Prostate gland (tissue), 2 donors: ENCODE data around the gene POLL. TPM values are rescaled to one million over a fixed set of nuclear protein-coding genes. Genes with fewer than 3 reads are reported as not detected.
"Not testable (repeated sequence)": the region's sequence is repeated elsewhere in the genome, so short reads cannot be mapped to it uniquely, and the experiment has no call there.

Experiments used
- DNase-seq: peaks from one replicate; pipeline ENCODE4 v3.0.0-alpha.2; 2019; ENCODE audit warnings: low spot score
- H3K27ac ChIP-seq, 2 donors: fragments of 200-600 bp; sonication (generic); 2 replicates each; pipeline ENCODE4 v1.5.1; 2017 to 2019
- H3K27me3 ChIP-seq: fragments of 200-600 bp; sonication (generic); replicated peaks from 2 replicates; pipeline ENCODE4 v1.5.1; 2019; ENCODE audit not compliant: insufficient read depth
- H3K36me3 ChIP-seq, 2 donors: fragments of 200-600 bp; sonication (generic); 1 replicate in 1 of 2; 2 replicates in 1 of 2; pipeline versions ENCODE4 v1.5.1 to v1.8.1; 2017 to 2019
- H3K4me1 ChIP-seq: fragments of 200-600 bp; sonication (generic); replicated peaks from 2 replicates; pipeline ENCODE4 v1.5.1; 2019
- H3K4me3 ChIP-seq, 2 donors: fragments of 200-600 bp; sonication (generic); 2 replicates each; pipeline ENCODE4 v1.5.1; 2017 to 2019
- H3K9me3 ChIP-seq: fragments of 200-600 bp; sonication (generic); 2 replicates; pipeline ENCODE4 v1.5.1; 2017
- CTCF ChIP-seq, 4 experiments: fragments of 200-600 bp in 2 of 4; fragments of 450-650 bp in 2 of 4; sonication (generic) in 2 of 4; IDR thresholded peaks; 1 replicate in 3 of 4; 2 replicates in 1 of 4; pipeline ENCODE4 v1.5.1; 2016 to 2019; ENCODE audit warnings: antibody characterized with exemption in 4 of 4, mild to moderate bottlenecking in 2 of 4, moderate library complexity in 2 of 4
- POLR2A ChIP-seq: fragments of 450-650 bp; IDR thresholded peaks from one replicate; pipeline ENCODE4 v1.6.1; 2016; ENCODE audit warnings: antibody characterized with exemption, mild to moderate bottlenecking
- POLR2AphosphoS5 ChIP-seq: sonication (generic); formaldehyde crosslinking; IDR thresholded peaks from one replicate; pipeline ENCODE4 v1.6.1; 2017; ENCODE audit warnings: antibody characterized with exemption
- WGBS: methylation state at CpG from one replicate; pipeline ENCODE4 v1.1.5; 2018; 5-methylcytosine and 5-hydroxymethylcytosine counted together
- intact Hi-C: fragments of 100-400 bp; cut with DNase I; formaldehyde crosslinking; loops from one replicate; pipeline ENCODE4 v1.14.2; 2022
- total RNA-seq, 2 donors: library from RNA; depleted of rRNA; stranded (reverse); fragments of >200 nt; gene quantifications; one replicate each; pipeline ENCODE4 v1.1.0, GENCODE V29; 2016

Gene POLL
- 10 to 100 TPM; 23.2 to 44.7 TPM for total RNA-seq

- H3K27ac ChIP-seq: peak within 1 kb of the TSS; percentile 32 to 33
These were observed at the start of gene POLL, which contains the start of gene DPCD for GRCh38 chr10:101587725-101588653. Gene POLL (minus strand): TSS chr10:101588257. CDS start chr10:101587360, 897 bp downstream. Gene DPCD (plus strand): TSS chr10:101588321. CDS start chr10:101588337, 16 bp downstream.

GRCh38 chr10:101633510-101633909 is 45.5 kb upstream of the POLL start:
- WGBS: 98% methylated on average over 4 of the region's 4 CpGs
- intact Hi-C loops, H3K4me1 ChIP-seq, DNase-seq, H3K27ac ChIP-seq, H3K27me3 ChIP-seq, H3K4me3 ChIP-seq, H3K36me3 ChIP-seq, H3K9me3 ChIP-seq: not testable (repeated sequence)

More at GRCh38 chr10:101587725-101588653, at the start of gene POLL, which contains the start of gene DPCD:
- H3K36me3 ChIP-seq: no peaks in the 10 kb centered on the region
- H3K27me3 ChIP-seq: no peaks in the 10 kb centered on the region
- peak; percentile 94 for DNase-seq
- peaks cover 8% of the 10 kb centered on the region for H3K4me1 ChIP-seq
- intact Hi-C loops: no loop called here
- TF ChIP-seq POLR2AphosphoS5 (peak; percentile 90), POLR2A (no peak), CTCF (IDR thresholded peaks at IDR 0.05) (no peak)
- peak within 1 kb of the TSS; percentile 75 to 84 for H3K4me3 ChIP-seq
- WGBS: under 1% methylated on average over 48 of the region's 50 CpGs
- H3K9me3 ChIP-seq: no peaks in the 10 kb centered on the region

- Histone ChIP-seq H3K27me3 (no peaks in the 10 kb centered on the region), H3K36me3 (no peaks in the 10 kb centered on the region), H3K9me3 (no peaks in the 10 kb centered on the region), H3K27ac (no peak overlapping the region), H3K4me3 (no peak overlapping the region), H3K4me1 (no peaks in the 10 kb centered on the region)
- TF ChIP-seq POLR2AphosphoS5: no peak
- no peak for TF ChIP-seq CTCF (IDR thresholded peaks at IDR 0.05)
- no peak for TF ChIP-seq POLR2A
- intact Hi-C loops: no loop called here
- WGBS: 84% methylated on average over 8 of the region's 8 CpGs
- no peak for DNase-seq
These were observed 43.9 kb upstream of the POLL start for GRCh38 chr10:101631821-101632475.

- Histone ChIP-seq H3K27me3 (no peaks in the 10 kb centered on the region), H3K36me3 (no peaks in the 10 kb centered on the region), H3K9me3 (no peaks in the 10 kb centered on the region), H3K27ac (no peak overlapping the region), H3K4me3 (no peak overlapping the region), H3K4me1 (no peaks in the 10 kb centered on the region)
- TF ChIP-seq POLR2AphosphoS5 (no peak), POLR2A (no peak), CTCF (IDR thresholded peaks at IDR 0.05) (no peak)
- WGBS: 95% methylated on average over 1 of the region's 1 CpG
- intact Hi-C loops: no loop called here
- DNase-seq: no peak
These were observed 42.5 kb upstream of the POLL start for GRCh38 chr10:101630633-101630920.

- TF ChIP-seq POLR2AphosphoS5: no peak
- no peak for TF ChIP-seq POLR2A
- TF ChIP-seq CTCF (IDR thresholded peaks at IDR 0.05): no peak
- H3K36me3 ChIP-seq: no peaks in the 10 kb centered on the region
- no peak overlapping the region for H3K4me3 ChIP-seq
- intact Hi-C loops: no loop called here
- H3K4me1 ChIP-seq: no peaks in the 10 kb centered on the region
- no peaks in the 10 kb centered on the region for H3K27me3 ChIP-seq
- no peak for DNase-seq
- H3K9me3 ChIP-seq: no peaks in the 10 kb centered on the region
- WGBS: 82% methylated on average over 13 of the region's 13 CpGs
- no peak overlapping the region for H3K27ac ChIP-seq
These were observed 42.0 kb upstream of the POLL start for GRCh38 chr10:101629837-101630632.
